Activated T-helper 17 cell treated with anti-CD3 and anti-CD28 coated beads, Interleukin-2, amount 50 U/mL, for 72 hours (primary cell): ENCODE data around the gene EVPL. TPM values are rescaled to one million over a fixed set of nuclear protein-coding genes. Genes with fewer than 3 reads are reported as not detected.

Experiments
- ATAC-seq: fragments of 150-1000 bp; cut with Tn5 transposase; replicated peaks from 2 replicates; pipeline ENCODE4 v1.10.0; 2021; ENCODE audit warnings: mild to moderate bottlenecking, moderate library complexity
- H3K27ac Mint-ChIP-seq: one replicate; pipeline ENCODE4 v1.8.0; 2022; ENCODE audit warnings: mixed read lengths
- H3K27me3 Mint-ChIP-seq: one replicate; pipeline ENCODE4 v1.8.0; 2022; ENCODE audit warnings: mixed read lengths
- H3K36me3 Mint-ChIP-seq: one replicate; pipeline ENCODE4 v1.8.0; 2022; ENCODE audit warnings: low read depth, mild to moderate bottlenecking, mixed read lengths
- H3K4me1 Mint-ChIP-seq: one replicate; pipeline ENCODE4 v1.8.0; 2022; ENCODE audit warnings: mixed read lengths
- H3K4me3 Mint-ChIP-seq: one replicate; pipeline ENCODE4 v1.8.0; 2022; ENCODE audit warnings: mild to moderate bottlenecking, mixed read lengths
- H3K9me3 Mint-ChIP-seq: one replicate; pipeline ENCODE4 v1.8.0; 2022; ENCODE audit warnings: mixed read lengths
- total RNA-seq, 2 donors: library from RNA; stranded (reverse); gene quantifications; one replicate each; pipeline ENCODE4 v1.2.3, GENCODE V29; 2022

EVPL gene
- total RNA-seq, 2 donors from 2014 or later: 0.11 TPM; not detected in 1

DNA sequence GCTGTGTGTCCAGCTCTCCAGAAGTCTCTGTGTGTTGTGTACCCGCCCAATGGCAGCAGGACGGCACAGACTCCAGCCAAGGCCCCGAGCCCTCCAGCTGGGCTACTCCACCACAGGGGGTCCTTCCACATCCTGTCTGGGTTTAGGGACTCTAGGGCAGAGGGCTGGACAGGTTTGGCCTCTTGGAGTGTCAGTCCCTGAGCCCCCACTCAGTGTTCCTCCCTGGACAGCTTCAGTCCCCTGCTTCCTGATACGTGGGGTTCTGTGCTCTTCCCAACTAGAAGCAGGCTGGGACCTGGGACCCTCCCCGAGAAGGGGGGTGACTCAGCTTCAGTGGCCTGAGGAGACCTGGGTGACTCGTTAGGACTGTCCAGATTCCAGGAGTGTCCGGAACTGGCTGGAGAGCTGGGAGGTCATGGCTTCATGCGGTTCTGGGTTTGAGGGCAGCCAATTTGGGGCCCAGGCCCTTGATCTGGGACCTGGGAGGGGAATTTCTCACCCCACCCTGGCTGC is 22.3 kb downstream of the EVPL start:
- no peaks in the 10 kb centered on the region for H3K9me3 Mint-ChIP-seq
- peaks cover 4% of the 10 kb centered on the region for H3K4me1 Mint-ChIP-seq
- H3K27ac Mint-ChIP-seq: peak overlapping the region; percentile 53
- H3K4me3 Mint-ChIP-seq: no peak overlapping the region
- no peaks in the 10 kb centered on the region for H3K36me3 Mint-ChIP-seq
- no peak for ATAC-seq
- H3K27me3 Mint-ChIP-seq: no peaks in the 10 kb centered on the region

DNA sequence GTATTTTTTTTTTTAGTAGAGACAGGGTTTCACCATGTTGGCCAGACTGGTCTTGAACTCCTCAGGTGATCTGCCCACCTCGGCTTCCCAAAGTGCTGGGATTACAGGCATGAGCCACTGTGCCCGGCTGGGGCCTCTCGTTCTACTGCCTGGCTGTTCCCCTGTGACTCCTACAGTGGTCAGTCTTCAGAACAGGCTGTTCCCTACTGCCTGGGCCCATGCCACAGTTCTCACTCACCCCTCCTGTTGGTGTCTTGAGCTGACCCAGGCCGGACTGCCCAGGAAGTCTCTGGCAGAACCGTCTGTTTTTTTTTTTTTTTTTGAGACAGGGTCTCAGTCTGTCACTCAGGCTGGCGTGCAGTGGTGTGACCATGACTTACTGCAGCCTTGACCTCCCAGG is 23.2 kb downstream of the EVPL start:
- Mint-ChIP-seq H3K27me3 (no peaks in the 10 kb centered on the region), H3K4me3 (no peak overlapping the region), H3K36me3 (no peaks in the 10 kb centered on the region), H3K4me1 (no peaks in the 10 kb centered on the region), H3K27ac (peak overlapping the region; percentile 39), H3K9me3 (no peaks in the 10 kb centered on the region)
- no peak for ATAC-seq

DNA sequence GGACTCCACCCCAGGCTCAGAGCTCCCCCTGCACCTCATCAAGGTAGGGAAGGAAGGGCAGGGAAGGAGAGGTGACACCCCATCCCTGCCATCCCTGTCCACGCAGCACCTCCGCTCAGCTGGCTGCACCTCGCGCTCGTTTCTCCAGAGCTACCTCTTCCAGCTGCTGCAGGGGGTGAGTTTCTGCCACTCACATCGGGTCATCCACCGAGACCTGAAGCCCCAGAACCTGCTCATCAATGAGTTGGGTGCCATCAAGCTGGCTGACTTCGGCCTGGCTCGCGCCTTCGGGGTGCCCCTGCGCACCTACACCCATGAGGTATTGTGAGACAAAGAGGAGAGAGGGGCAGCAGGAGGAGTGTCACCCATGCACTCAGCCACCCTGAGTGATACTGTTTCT is 25.0 kb downstream of the EVPL start:
- ATAC-seq: no peak
- Mint-ChIP-seq H3K27me3 (no peaks in the 10 kb centered on the region), H3K4me3 (no peak overlapping the region), H3K27ac (no peak overlapping the region), H3K36me3 (no peaks in the 10 kb centered on the region), H3K4me1 (peaks cover 7% of the 10 kb centered on the region), H3K9me3 (no peaks in the 10 kb centered on the region)

DNA sequence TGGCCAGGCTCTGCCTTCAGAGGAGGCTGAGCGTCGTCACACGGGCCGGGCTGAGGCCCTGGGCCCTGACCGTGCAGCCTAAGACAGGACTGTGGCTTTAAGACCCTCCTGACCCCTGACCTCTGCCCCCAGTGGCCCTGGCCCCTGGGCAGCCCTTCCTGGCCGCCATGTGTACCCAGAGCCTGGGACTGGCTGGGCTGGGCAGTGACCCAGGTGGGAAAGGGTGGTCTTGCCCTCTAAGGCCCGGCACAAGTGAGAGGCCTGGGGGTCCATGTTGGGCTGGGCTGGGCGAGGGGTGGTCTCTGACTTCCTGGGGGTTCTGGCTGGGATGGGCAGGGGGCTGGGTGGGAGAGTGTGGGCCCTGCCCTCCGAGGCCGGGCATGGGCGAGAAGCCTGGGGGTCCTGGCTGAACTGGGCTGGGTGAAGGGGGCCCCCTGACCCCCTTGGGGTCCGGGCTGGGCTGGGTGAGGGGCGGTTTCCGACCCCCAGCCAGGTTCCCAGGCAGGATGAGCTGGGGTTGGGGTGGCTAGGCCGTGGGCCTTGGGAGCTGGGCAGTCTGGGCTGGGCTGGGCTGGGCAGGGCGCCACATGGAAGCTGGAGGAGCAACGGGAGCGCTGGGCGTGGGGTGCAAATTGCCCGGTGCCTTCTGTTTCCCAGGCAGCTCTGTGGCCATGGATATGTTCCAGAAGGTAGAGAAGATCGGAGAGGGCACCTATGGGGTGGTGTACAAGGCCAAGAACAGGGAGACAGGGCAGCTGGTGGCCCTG is 26.2 kb downstream of the EVPL start, which contains the start of gene CDK3:
TSS of gene CDK3 (plus strand) at position 101 of the 767 bp plus-strand sequence. CDS start at position 672, 571 bp downstream.
- H3K27me3 Mint-ChIP-seq: no peaks in the 10 kb centered on the region
- peaks cover 14% of the 10 kb centered on the region for H3K4me1 Mint-ChIP-seq
- H3K4me3 Mint-ChIP-seq: no peak within 1 kb of the TSS
- no peak for ATAC-seq
- no peaks in the 10 kb centered on the region for H3K36me3 Mint-ChIP-seq
- no peak within 1 kb of the TSS for H3K27ac Mint-ChIP-seq
- H3K9me3 Mint-ChIP-seq: no peaks in the 10 kb centered on the region

DNA sequence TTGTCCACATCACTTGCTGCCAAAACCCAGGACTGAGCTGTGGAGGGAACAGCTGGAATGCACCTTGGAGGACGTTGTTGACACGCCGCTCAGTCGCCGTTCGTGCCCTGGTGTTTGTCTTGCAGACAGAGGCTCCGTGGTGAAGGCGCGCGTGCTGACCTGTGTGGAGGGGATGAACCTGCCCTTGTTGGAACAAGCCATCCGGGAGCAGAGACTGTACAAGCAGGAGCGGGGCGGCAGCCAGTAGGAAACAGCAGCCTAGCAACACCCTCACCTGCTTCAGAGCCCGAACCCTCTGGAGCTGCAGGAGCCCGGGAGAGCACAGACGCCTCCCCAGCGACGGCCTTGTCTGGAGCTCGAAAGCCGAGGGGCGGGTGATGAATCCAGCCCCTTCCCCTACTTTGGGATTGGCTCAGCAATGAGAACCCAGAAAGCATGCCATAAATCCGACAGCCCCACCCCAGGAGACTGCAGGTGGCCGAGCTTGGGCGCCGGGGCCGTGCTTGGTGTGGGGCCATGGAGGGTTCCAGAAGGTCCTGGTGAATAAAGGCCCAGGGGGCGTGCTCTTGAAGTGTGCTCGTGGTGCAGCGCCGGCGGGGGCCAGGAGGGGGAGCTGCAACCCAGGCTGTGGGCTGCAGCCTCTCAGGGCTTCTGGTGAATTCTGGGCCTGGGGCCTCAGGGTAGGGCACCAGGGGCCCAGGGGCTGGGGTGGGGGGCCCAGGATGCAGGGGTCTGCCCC is 26.9 kb downstream of the EVPL start:
- no peak overlapping the region for H3K4me3 Mint-ChIP-seq
- ATAC-seq: peak; percentile 30

DNA sequence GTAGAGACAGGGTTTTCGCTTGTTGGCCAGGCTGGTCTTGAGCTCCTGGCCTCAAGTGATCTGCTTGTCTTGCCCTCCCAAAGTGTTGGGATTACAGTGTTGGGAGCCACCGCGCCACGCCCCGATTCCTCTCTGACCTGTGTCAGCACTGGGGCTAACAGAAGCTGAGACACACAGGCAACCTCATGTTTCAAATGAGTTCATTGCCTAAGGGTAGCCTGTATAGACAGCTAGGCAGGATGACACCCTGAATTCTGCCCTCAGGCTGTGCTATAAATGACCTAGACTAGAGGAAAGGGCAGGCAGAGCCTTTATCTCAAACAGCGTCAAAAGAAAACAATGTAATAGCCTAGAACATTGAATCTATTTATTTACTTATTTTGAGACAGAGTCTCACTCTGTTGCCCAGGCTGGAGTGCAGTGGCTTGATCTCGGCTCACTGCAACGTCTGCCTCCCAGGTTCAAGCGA is 28.7 kb downstream of the EVPL start:
- peaks cover 14% of the 10 kb centered on the region for H3K4me1 Mint-ChIP-seq
- no peak for ATAC-seq
- peak overlapping the region; percentile 91 for H3K4me3 Mint-ChIP-seq
- peak overlapping the region; percentile 97 for H3K27ac Mint-ChIP-seq
- peaks cover 1% of the 10 kb centered on the region for H3K36me3 Mint-ChIP-seq
- H3K27me3 Mint-ChIP-seq: no peaks in the 10 kb centered on the region
- H3K9me3 Mint-ChIP-seq: no peaks in the 10 kb centered on the region

More for the DNA sequence above, 26.9 kb downstream of the EVPL start:
- H3K36me3 Mint-ChIP-seq: no peaks in the 10 kb centered on the region
- H3K9me3 Mint-ChIP-seq: no peaks in the 10 kb centered on the region
- H3K27me3 Mint-ChIP-seq: no peaks in the 10 kb centered on the region
- peaks cover 14% of the 10 kb centered on the region for H3K4me1 Mint-ChIP-seq
- no peak overlapping the region for H3K27ac Mint-ChIP-seq

DNA sequence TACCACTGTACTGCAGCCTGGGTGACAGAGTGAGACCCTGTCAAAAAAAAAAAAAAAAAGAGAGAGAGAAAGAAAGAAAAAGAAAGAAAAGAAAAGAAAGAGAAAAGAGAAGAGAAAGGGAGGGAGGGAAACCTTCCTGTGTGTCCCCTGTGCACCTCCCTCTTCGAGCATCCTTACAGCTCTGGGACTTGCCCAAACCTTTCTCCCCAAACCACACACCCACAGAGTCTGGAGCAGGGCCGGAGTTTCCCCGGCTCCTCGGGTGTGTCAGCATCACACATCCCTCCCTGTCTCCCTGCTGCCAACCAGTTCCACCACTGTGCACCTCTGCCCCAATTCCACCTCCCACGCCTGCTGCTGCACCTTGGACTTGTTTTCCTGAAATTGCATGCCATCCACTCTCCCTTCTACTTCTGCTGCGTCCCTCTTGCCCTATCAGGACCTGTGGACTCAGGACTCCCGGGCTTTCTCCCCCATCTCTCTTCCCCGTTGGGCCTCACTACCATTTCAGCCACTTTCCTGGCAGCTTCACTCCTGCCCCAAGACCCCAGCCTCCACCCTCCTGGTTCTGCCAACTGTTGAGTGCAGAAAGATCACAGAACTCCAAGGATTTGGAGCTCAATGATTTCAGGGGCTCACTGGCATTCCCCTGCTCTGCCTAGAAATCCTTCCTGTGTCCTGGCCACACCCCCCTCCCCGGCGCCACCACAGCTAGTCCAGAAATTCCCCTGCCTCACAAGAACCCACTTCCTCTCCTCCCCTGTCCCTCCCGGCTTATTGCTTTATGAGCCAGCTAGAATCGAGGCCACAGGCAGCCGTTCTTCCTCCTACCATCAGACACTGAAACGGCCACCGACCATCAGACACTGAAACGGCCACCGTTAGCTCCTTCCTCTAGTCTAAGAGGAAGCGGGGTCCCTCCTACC is 30.2 kb downstream of the EVPL start:
- Mint-ChIP-seq H3K4me3 (peak overlapping the region; percentile 91), H3K36me3 (peaks cover 12% of the 10 kb centered on the region), H3K9me3 (no peaks in the 10 kb centered on the region), H3K4me1 (peaks cover 14% of the 10 kb centered on the region), H3K27me3 (no peaks in the 10 kb centered on the region), H3K27ac (peak overlapping the region; percentile 97)
- ATAC-seq: peak; percentile 92

DNA sequence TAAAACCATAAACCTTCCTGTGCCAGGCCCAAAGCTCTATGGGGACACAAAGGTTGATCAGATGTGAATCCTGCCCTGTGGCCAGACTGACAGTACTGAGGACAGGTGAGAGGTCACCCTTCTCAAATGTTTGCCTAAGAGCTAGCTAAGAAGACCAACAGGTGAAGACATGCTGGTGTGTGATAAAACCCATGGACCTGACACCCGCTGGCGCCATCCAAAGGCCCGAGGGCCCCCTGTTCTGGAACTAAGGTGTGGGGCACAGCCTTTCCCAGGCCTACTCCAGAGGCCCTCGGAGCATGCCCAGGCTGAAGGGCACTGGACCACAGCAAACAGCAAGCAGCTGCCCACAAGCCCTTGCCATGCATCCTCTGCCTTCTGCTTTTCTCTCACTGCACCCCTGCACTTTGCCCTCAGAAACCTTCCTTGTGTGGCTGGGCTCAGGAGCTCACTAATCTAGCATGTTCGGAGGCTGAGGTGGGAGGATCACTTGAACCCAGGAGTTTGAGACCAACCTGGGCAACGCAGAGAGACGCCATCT is 31.7 kb downstream of the EVPL start:
- no peaks in the 10 kb centered on the region for H3K27me3 Mint-ChIP-seq
- no peak overlapping the region for H3K27ac Mint-ChIP-seq
- H3K4me3 Mint-ChIP-seq: no peak overlapping the region
- peaks cover 14% of the 10 kb centered on the region for H3K4me1 Mint-ChIP-seq
- ATAC-seq: no peak
- H3K36me3 Mint-ChIP-seq: peaks cover 21% of the 10 kb centered on the region
- no peaks in the 10 kb centered on the region for H3K9me3 Mint-ChIP-seq

DNA sequence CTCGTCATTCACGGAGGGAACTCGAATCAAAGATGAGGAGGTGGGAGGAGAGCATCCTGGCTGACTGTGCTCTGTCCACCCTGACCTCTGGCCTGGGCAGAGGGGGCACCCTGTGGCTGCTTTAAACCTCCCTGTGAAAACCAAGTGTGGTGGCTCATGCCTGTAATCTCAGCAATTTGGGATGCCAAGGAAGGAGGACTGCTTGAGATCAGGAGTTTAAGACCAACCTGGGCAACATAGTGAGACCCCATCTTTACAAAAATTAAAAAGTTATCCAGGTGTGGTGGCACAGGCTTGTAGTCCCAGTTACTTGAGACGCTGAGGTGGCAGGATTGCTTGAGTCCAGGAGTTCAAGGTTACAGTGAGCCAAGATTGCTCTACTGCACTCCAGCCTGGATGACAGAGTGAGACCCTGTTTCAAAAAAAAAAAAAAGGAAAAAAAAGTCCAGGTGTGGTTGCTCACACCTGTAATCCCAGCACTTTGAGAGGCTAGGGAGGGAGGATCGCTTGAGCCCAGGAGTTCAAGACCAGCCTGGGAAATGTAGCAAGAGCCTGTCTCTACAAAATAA is 32.2 kb downstream of the EVPL start:
- Mint-ChIP-seq H3K27me3 (no peaks in the 10 kb centered on the region), H3K4me3 (no peak overlapping the region), H3K36me3 (peaks cover 21% of the 10 kb centered on the region), H3K4me1 (peaks cover 14% of the 10 kb centered on the region), H3K27ac (no peak overlapping the region), H3K9me3 (no peaks in the 10 kb centered on the region)
- no peak for ATAC-seq

DNA sequence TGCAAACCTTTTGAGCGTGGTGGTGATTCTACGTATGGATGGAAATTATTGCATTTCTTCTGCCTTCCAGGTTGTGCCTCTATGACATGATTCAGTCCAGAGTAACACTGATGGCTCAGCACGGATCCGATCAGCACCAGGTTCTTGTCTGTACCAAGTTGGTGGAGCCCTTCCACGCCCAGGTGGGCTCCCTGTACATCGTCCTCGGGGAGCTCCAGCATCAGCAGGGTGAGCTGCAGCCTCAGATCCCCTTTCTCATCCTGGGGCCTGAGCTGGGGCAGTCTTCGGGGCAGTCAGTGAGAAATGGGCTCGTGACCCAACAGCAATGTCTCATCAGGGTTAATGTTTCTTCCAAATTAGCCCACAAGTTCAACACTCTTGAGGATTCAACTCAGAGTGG is 35.7 kb downstream of the EVPL start:
- no peaks in the 10 kb centered on the region for H3K4me1 Mint-ChIP-seq
- H3K36me3 Mint-ChIP-seq: peaks cover 21% of the 10 kb centered on the region
- no peak for ATAC-seq
- H3K27ac Mint-ChIP-seq: no peak overlapping the region
- H3K9me3 Mint-ChIP-seq: no peaks in the 10 kb centered on the region
- no peak overlapping the region for H3K4me3 Mint-ChIP-seq
- no peaks in the 10 kb centered on the region for H3K27me3 Mint-ChIP-seq

DNA sequence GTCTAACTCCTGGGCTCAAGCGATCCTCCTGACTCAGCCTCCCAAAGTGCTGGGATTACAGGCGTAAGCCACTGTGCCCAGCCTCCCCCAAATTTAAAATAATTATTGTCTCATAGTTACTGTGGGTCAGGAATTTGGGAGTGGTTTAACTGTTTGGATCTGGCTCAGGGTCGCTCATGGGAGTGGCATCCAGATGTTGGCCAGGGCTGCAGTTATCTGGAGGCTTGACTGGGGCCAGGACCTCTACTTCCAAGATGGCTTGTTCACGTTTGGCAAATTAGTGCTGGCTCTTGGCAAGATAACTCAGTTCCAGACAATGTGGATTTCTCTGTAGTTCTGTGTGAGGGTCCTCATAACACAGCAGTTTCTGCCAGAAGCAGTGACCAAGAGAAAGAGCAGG is 40.1 kb downstream of the EVPL start:
- no peak for ATAC-seq
- Mint-ChIP-seq H3K4me1 (peaks cover 5% of the 10 kb centered on the region), H3K36me3 (peaks cover 10% of the 10 kb centered on the region), H3K27me3 (no peaks in the 10 kb centered on the region), H3K9me3 (no peaks in the 10 kb centered on the region), H3K4me3 (no peak overlapping the region), H3K27ac (no peak overlapping the region)

DNA sequence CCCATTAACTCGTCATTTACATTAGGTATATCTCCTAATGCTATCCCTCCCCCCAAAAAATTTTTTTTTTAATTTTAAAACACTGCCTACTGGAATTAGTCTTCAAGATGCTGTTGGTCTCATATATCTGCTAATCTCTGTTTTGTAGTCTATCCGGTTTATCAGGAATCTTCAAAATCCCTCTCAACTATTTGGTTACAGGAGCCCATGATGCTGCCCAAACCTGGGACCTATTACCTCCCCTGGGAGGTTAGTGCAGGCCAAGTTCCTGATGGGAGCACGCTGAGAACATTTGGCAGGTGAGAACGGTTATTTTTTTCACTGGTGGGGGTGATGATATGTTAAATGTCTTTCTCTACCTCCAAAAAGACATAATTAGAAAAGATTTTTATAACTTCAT is 41.1 kb downstream of the EVPL start:
- ATAC-seq: no peak
- Mint-ChIP-seq H3K9me3 (no peaks in the 10 kb centered on the region), H3K27ac (no peak overlapping the region)

DNA sequence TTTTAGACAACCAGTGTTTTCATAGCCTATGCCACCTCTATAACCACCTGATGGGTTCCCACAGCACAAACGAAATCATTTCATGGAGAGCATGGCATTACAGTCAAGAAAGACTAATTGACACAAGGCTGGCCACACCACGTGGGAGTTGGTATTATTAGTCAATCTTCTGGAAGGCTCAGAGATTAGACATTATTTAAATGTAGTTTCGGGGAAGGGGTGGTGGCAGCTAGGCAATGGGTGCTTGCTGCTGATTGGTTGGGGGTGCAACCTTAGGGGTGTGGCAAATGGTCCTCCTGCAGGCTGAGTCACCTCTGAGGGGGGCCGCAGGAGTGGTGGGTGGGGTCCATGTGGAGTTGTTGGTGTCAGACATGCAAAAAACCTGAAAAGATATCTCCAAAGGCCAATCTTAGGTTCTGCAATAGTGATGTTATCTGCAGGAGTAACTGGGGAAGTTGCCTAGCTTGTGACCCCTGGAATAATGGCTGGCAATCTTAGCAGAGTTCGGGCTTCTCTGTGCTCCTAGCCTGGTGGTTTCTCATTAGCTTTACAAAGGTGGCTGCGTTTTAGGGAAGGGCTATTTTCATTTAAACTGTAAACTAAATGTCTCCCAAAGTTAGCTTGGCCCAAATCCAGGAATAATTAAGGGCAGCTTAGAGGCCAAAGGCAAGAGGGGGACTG is 43.5 kb downstream of the EVPL start:
- no peak overlapping the region for H3K4me3 Mint-ChIP-seq
- ATAC-seq: no peak
- H3K36me3 Mint-ChIP-seq: peaks cover 5% of the 10 kb centered on the region
- no peaks in the 10 kb centered on the region for H3K27me3 Mint-ChIP-seq
- H3K9me3 Mint-ChIP-seq: no peaks in the 10 kb centered on the region
- H3K4me1 Mint-ChIP-seq: peaks cover 10% of the 10 kb centered on the region
- H3K27ac Mint-ChIP-seq: no peak overlapping the region

More for the DNA sequence above, 41.1 kb downstream of the EVPL start:
- peaks cover 6% of the 10 kb centered on the region for H3K4me1 Mint-ChIP-seq
- H3K27me3 Mint-ChIP-seq: no peaks in the 10 kb centered on the region
- H3K36me3 Mint-ChIP-seq: no peaks in the 10 kb centered on the region
- no peak overlapping the region for H3K4me3 Mint-ChIP-seq
